Right lobe of liver (tissue), 4 donors: ENCODE results near the gene HDAC4.

Experiments used
- POLR2A ChIP-seq: fragments of 450-650 bp; IDR thresholded peaks from one replicate; pipeline ENCODE4 v1.6.1; 2017; ENCODE audit warnings: antibody characterized with exemption, mild to moderate bottlenecking
- TF ChIP-seq, protein P1 (sequence below), 4 donors: fragments of 200-600 bp in 3 of 4; fragments of 450-650 bp in 1 of 4; IDR thresholded peaks; one replicate each; pipeline versions ENCODE4 v1.5.1 to v1.8.0; 2016 to 2022; ENCODE audit warnings: antibody characterized with exemption in 4 of 4, mild to moderate bottlenecking in 2 of 4
- donor health status: DM: no; HTN: no; CAD: no.
- donor health status: DM: no; HTN: no; CAD: no.
- donor health status: DM: no; HTN: yes; CAD: no.

DNA sequence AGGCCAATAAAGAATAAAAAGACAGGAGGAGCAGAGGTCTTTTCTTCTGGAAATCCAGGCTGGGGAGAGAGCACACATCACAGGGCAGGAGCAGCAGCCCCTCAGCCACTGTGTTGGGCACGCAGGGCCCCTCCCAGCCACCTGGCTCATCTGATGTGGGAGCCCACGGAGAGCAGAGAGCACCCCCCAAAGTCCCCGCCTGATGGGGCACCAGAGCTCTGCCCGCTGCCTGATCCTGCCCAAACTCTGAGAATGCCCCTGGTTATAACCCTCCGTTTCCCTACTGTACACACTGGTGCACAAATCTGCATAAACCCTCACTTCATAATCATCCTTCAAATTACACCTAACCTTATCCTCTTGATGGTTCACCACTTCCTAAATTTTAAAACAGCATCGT lies 111.3 kb downstream of the HDAC4 start:
- TF ChIP-seq, protein P1, sequence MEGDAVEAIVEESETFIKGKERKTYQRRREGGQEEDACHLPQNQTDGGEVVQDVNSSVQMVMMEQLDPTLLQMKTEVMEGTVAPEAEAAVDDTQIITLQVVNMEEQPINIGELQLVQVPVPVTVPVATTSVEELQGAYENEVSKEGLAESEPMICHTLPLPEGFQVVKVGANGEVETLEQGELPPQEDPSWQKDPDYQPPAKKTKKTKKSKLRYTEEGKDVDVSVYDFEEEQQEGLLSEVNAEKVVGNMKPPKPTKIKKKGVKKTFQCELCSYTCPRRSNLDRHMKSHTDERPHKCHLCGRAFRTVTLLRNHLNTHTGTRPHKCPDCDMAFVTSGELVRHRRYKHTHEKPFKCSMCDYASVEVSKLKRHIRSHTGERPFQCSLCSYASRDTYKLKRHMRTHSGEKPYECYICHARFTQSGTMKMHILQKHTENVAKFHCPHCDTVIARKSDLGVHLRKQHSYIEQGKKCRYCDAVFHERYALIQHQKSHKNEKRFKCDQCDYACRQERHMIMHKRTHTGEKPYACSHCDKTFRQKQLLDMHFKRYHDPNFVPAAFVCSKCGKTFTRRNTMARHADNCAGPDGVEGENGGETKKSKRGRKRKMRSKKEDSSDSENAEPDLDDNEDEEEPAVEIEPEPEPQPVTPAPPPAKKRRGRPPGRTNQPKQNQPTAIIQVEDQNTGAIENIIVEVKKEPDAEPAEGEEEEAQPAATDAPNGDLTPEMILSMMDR (IDR thresholded peaks at IDR 0.05): no peak
- no peak for TF ChIP-seq POLR2A
